ENCODE data around the gene HIPK1.

Gene HIPK1

GRCh38 chr1:113928941-113929749 is at the start of gene HIPK1:
HIPK1 (plus strand) TSS chr1:113929324.
- DNase-seq = peak; percentile 85

GRCh38 chr1:113879739-113880038 is 49.4 kb upstream of the HIPK1 start:
- no peak for DNase-seq

- no peak for DNase-seq
Measured at GRCh38 chr1:113881661-113882060, 47.5 kb upstream of the HIPK1 start.

- DNase-seq = no peak
Measured at GRCh38 chr1:113886417-113887401, 42.4 kb upstream of the HIPK1 start.

GRCh38 chr1:113887402-113888175 is 41.5 kb upstream of the HIPK1 start, which contains the start of gene BCL2L15:
BCL2L15 (minus strand) TSS chr1:113887581; CDS start chr1:113887375, 206 bp downstream.
- no peak for DNase-seq

GRCh38 chr1:113890816-113891215 is 38.3 kb upstream of the HIPK1 start:
- DNase-seq = no peak

GRCh38 chr1:113891631-113892220 is 37.4 kb upstream of the HIPK1 start:
- no peak for DNase-seq

- no peak for DNase-seq
Measured at GRCh38 chr1:113893267-113893666, 35.9 kb upstream of the HIPK1 start.

GRCh38 chr1:113895098-113895497 is 34.0 kb upstream of the HIPK1 start:
- DNase-seq = no peak

- DNase-seq = no peak
Measured at GRCh38 chr1:113895961-113896360, 33.2 kb upstream of the HIPK1 start.

GRCh38 chr1:113898241-113898814 is 30.8 kb upstream of the HIPK1 start:
- no peak for DNase-seq

GRCh38 chr1:113899111-113899510 is 30.0 kb upstream of the HIPK1 start:
- no peak for DNase-seq

- no peak for DNase-seq
Measured at GRCh38 chr1:113901191-113901590, 27.9 kb upstream of the HIPK1 start.

- no peak for DNase-seq
Measured at GRCh38 chr1:113903501-113904292, 25.4 kb upstream of the HIPK1 start.

- peak; percentile 60 for DNase-seq
Measured at GRCh38 chr1:113904293-113904673, 24.8 kb upstream of the HIPK1 start.

- DNase-seq = peak; percentile 99
Measured at GRCh38 chr1:113904674-113905434, 24.3 kb upstream of the HIPK1 start, which contains the start of the genes AP4B1 and DCLRE1B. AP4B1 (minus strand) TSS chr1:113904799; CDS start chr1:113904717, 82 bp downstream. DCLRE1B (plus strand) TSS chr1:113905326; CDS start chr1:113905587, 261 bp downstream.

GRCh38 chr1:113905435-113905861 is 23.7 kb upstream of the HIPK1 start:
- no peak for DNase-seq

- DNase-seq = peak; percentile 88
Measured at GRCh38 chr1:113912594-113913311, 16.4 kb upstream of the HIPK1 start.

GRCh38 chr1:113913312-113913668 is 15.8 kb upstream of the HIPK1 start:
- no peak for DNase-seq

Data from NCI-H1694 (cell line).